Heart left ventricle (tissue), 13 donors: ENCODE measurements around the gene RNASEH2B.

Experiments used
- CTCF ChIP-seq, 12 donors: fragments of 200-600 bp; sonication (generic) in 4 of 12; IDR thresholded peaks; one replicate each; pipeline versions ENCODE4 v1.5.0 to v1.8.0; 2018 to 2022; ENCODE audit warnings: antibody characterized with exemption in 12 of 12, mild to moderate bottlenecking in 5 of 12
- POLR2A ChIP-seq, 2 donors: fragments of 450-650 bp; IDR thresholded peaks; one replicate each; pipeline ENCODE4 v1.6.1; 2017; ENCODE audit warnings: antibody characterized with exemption in 2 of 2, mild to moderate bottlenecking in 2 of 2, moderate library complexity in 2 of 2
- donor health status: ischemic (EF 13 %, LVEDD 7.1; RV severe dilation, severe dysfunction).
- donor health status: DM: no; HTN: yes; CAD: no.
- donor health status: DM: no; HTN: no; CAD: no.
- donor health status: ischemic (EF 25% LVEDD 6.9; RV normal size, moderate dysfunction).
- donor health status: ischemic (EF 25% LVEDD 5.7; RV mildly dilated, moderate dysfunction).
- donor health status: ischemic (EF 35%, LVEDD 5.7; RV mildly dilated, moderate dysfunction).
- donor health status: nonischemic (EF 11% LVEDD 7.7; RV severe dilation, severe dysfunction).
- donor health status: DM: yes; HTN: yes; CAD: no.
- donor health status: PGD.
- donor health status: ischemic (EF 29% LVEDD 5.4; RV normal size, mild dysfunction).
- donor health status: nonischemic (EF 23%, LVEDD 6.1; RV moderate dilation, normal function).

DNA sequence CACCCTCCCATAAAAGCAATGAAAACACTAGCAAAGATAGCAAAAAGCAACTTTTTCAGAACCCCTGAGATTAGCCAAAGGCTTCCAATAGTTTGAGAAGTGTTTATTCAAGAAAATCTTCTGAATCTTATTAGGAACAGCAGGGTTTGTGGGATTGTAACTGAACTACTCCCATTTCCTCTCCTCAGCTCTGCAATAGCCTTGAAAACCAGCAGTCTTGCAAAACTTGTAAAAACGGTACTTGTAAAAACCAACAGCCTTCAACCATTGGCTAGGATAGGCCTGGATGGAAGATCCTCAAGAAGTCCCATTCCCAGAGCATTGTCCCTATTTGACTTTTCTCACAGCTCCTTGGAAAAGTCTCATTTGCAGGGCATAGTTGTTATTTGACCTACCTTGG lies 12.1 kb downstream of the RNASEH2B start:
- TF ChIP-seq CTCF (IDR thresholded peaks at IDR 0.05): no peak
- no peak for TF ChIP-seq POLR2A (IDR thresholded peaks at IDR 0.05)
